Panc1 (cell line): ENCODE data around the gene MROH7. TPM values are rescaled to one million over a fixed set of nuclear protein-coding genes. Genes with fewer than 3 reads are reported as not detected.

Experiments used
- ATAC-seq: fragments of 200-7000 bp; cut with Tn5 transposase; 2 replicates; pipeline ENCODE4 v1.9.1; 2020; ENCODE audit warnings: mild to moderate bottlenecking, moderate library complexity
- BruUV-seq: library from RNA; stranded (reverse); fragments of 400-500 nt; replicated peaks from 2 replicates; lab custom pipeline; 2021; lab: Mats Ljungman, UMichigan
- CTCF ChIA-PET: fragments of 300-600 bp; sonication (Branson Sonifier 250); formaldehyde crosslinking; loops from one replicate; lab custom pipeline; 2022; ENCODE audit warnings: antibody characterized with exemption; lab: Charles Lee
- POLR2A ChIA-PET: fragments of 300-600 bp; sonication (Branson Sonifier 250); formaldehyde crosslinking; loops from one replicate; lab custom pipeline; 2022; ENCODE audit warnings: antibody characterized with exemption; lab: Charles Lee
- DNase-seq: peaks from one replicate; pipeline ENCODE4 v3.0.0-alpha.2; 2010; ENCODE audit warnings: low read depth, low spot score
- H3K27ac ChIP-seq: 2 replicates; pipeline ENCODE4 v1.5.1; 2011; ENCODE audit warnings: mild to moderate bottlenecking, low read length, inconsistent platforms
- H3K27me3 ChIP-seq: fragments of 200-500 bp; sonication (Bioruptor generic); 2 replicates; pipeline ENCODE4 v1.6.0; 2014; ENCODE audit warnings: low read length, inconsistent platforms; ENCODE audit not compliant: control insufficient read depth, insufficient read depth
- H3K36me3 ChIP-seq: fragments of 200-500 bp; sonication (Bioruptor generic); 2 replicates; pipeline ENCODE4 v1.5.1; 2014; ENCODE audit warnings: inconsistent platforms, mild to moderate bottlenecking, low read length, moderate library complexity; ENCODE audit not compliant: control insufficient read depth, insufficient read depth
- H3K4me1 ChIP-seq: 2 replicates; pipeline ENCODE4 v1.5.1; 2011; ENCODE audit warnings: inconsistent platforms, mild to moderate bottlenecking, low read length, moderate library complexity; ENCODE audit not compliant: control insufficient read depth, insufficient read depth
- H3K4me3 ChIP-seq, 2 experiments: 2 replicates each; pipeline ENCODE4 v1.5.1; 2011 to 2012; ENCODE audit warnings: low read depth in 2 of 2, low read length in 2 of 2, mild to moderate bottlenecking in 2 of 2, inconsistent platforms in 1 of 2, moderate library complexity in 1 of 2
- H3K9me3 ChIP-seq: fragments of 200-500 bp; sonication (Bioruptor generic); 2 replicates; pipeline ENCODE4 v1.5.1; 2014; ENCODE audit warnings: low read depth, mild to moderate bottlenecking, inconsistent platforms, low read length, moderate library complexity; ENCODE audit not compliant: control insufficient read depth, insufficient read depth
- CTCF ChIP-seq: fragments of 450-650 bp; IDR thresholded peaks from 2 replicates; pipeline ENCODE4 v1.5.1; 2017; ENCODE audit warnings: mild to moderate bottlenecking
- POLR2AphosphoS5 ChIP-seq: IDR thresholded peaks from 2 replicates; pipeline ENCODE4 v1.6.1; 2012; ENCODE audit warnings: mild to moderate bottlenecking, low read depth, low read length, moderate library complexity
- SIN3A ChIP-seq: IDR thresholded peaks from 2 replicates; pipeline ENCODE4 v1.6.1; 2012; ENCODE audit warnings: low read depth, mild to moderate bottlenecking, low read length, moderate library complexity, borderline replicate concordance; ENCODE audit not compliant: insufficient read depth
- TCF7L2 ChIP-seq: IDR thresholded peaks from 2 replicates; pipeline ENCODE4 v1.6.1; 2011; ENCODE audit warnings: mild to moderate bottlenecking, low read depth, low read length, inconsistent platforms
- in situ Hi-C: cut with HindIII; loops from 2 replicates; pipeline ENCODE4 v1.10.0; 2016; ENCODE audit warnings: low sequenced_read_pairs, low pct_unique_long_range_greater_than_20kb
- intact Hi-C: fragments of 100-400 bp; cut with micrococcal nuclease; formaldehyde crosslinking; loops from one replicate; pipeline ENCODE4 v1.10.0; 2022; ENCODE audit not compliant: unreplicated experiment
- total RNA-seq: library from RNA; stranded (reverse); gene quantifications from one replicate; pipeline ENCODE4 v1.2.1, GENCODE V29; 2021; ENCODE audit not compliant: unreplicated experiment
- TF ChIP-seq, protein P1 (sequence below), 2 experiments: IDR thresholded peaks; 2 replicates each; pipeline ENCODE4 v1.6.1; 2011 to 2012; ENCODE audit warnings: low read depth in 2 of 2, control low read depth in 1 of 2, low read length in 1 of 2, mild to moderate bottlenecking in 1 of 2, moderate library complexity in 1 of 2; ENCODE audit not compliant: insufficient read depth in 1 of 2

Gene MROH7
- total RNA-seq, 1 experiment from 2014 or later, result not detected

DNA sequence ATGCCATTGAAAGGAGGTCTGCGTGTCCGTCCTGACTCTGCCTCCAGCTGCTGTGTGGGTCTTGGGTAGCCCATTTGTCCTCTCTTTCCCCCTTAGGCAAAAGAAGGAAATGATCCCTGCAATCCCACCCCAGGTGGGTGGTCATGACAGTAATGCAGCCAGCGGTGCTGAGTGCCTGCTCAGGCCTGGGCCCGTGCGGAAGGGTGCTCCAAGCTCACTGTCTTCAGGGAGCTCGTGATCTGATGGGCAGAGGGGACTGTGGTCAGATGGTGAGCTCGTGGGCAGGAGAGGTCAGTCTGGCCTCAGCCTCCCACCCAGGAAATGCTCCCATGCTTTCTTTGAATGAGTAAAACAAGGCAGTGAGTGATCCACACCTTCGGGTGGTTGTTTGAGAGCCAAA is 38.8 kb downstream of the MROH7 start:
- Histone ChIP-seq H3K9me3 (no peaks in the 10 kb centered on the region), H3K4me1 (no peaks in the 10 kb centered on the region), H3K27ac (no peak overlapping the region), H3K27me3 (no peaks in the 10 kb centered on the region), H3K36me3 (no peaks in the 10 kb centered on the region), H3K4me3 (no peak overlapping the region)
- ChIA-PET CTCF (interaction anchor here (0.5 kb wide), 1 partner anchor 11 kb away, joined by 4 read pairs; no protein-coding TSS in a partner anchor), POLR2A (no interaction called here)
- no peak for DNase-seq
- intact Hi-C loops (no loop called here), in situ Hi-C loops (no loop called here)
- TF ChIP-seq TCF7L2, result no peak
- TF ChIP-seq, protein P1, sequence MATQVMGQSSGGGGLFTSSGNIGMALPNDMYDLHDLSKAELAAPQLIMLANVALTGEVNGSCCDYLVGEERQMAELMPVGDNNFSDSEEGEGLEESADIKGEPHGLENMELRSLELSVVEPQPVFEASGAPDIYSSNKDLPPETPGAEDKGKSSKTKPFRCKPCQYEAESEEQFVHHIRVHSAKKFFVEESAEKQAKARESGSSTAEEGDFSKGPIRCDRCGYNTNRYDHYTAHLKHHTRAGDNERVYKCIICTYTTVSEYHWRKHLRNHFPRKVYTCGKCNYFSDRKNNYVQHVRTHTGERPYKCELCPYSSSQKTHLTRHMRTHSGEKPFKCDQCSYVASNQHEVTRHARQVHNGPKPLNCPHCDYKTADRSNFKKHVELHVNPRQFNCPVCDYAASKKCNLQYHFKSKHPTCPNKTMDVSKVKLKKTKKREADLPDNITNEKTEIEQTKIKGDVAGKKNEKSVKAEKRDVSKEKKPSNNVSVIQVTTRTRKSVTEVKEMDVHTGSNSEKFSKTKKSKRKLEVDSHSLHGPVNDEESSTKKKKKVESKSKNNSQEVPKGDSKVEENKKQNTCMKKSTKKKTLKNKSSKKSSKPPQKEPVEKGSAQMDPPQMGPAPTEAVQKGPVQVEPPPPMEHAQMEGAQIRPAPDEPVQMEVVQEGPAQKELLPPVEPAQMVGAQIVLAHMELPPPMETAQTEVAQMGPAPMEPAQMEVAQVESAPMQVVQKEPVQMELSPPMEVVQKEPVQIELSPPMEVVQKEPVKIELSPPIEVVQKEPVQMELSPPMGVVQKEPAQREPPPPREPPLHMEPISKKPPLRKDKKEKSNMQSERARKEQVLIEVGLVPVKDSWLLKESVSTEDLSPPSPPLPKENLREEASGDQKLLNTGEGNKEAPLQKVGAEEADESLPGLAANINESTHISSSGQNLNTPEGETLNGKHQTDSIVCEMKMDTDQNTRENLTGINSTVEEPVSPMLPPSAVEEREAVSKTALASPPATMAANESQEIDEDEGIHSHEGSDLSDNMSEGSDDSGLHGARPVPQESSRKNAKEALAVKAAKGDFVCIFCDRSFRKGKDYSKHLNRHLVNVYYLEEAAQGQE (IDR thresholded peaks at IDR 0.05; ENCODE audit: insufficient read depth in 1 of 2, low read depth in 2 of 2, low read length in 1 of 2), result no peak
- no peak for TF ChIP-seq CTCF
- no peak for TF ChIP-seq POLR2AphosphoS5
- TF ChIP-seq SIN3A, result no peak
- no peak for ATAC-seq
- no TSS peak for BruUV-seq

DNA sequence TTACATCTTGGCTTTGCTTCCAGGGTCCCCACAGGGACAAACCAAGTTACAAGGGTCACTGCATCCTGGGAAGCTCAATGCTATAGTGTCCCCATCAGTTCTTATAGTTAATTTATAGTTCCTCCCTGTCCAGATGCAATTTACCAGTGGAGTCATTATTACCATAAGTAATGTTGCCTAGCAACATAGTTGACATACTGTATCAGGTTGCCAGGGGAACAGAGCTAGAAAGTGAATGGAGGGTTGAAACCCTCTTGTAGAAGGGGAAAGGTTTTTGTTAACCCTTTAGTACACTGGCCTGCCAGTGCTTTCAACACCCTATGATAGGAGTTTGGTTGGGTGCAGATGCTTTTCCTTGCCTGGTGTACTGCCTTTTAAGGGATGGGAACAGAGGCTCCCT is 39.8 kb downstream of the MROH7 start:
- Histone ChIP-seq H3K4me3 (no peak overlapping the region), H3K9me3 (no peaks in the 10 kb centered on the region), H3K27ac (no peak overlapping the region), H3K4me1 (no peaks in the 10 kb centered on the region), H3K27me3 (no peaks in the 10 kb centered on the region), H3K36me3 (no peaks in the 10 kb centered on the region)
- CTCF ChIA-PET, result no interaction called here
- TF ChIP-seq, protein P1 (IDR thresholded peaks at IDR 0.05; ENCODE audit: insufficient read depth in 1 of 2, low read depth in 2 of 2, low read length in 1 of 2), result no peak
- TF ChIP-seq CTCF (no peak), TCF7L2 (no peak), POLR2AphosphoS5 (no peak), SIN3A (no peak)
- intact Hi-C loops (no loop called here), in situ Hi-C loops (no loop called here)
- POLR2A ChIA-PET, result no interaction called here
- ATAC-seq (no peak; the same call in 1 of the 2 replicates), DNase-seq (no peak)
- no TSS peak for BruUV-seq
